ENCODE measurements around the gene NR0B1.

NR0B1 gene

GRCh38 chrX:30309139-30309571 lies at the start of gene NR0B1:
TSS of gene NR0B1 (minus strand) at chrX:30309390. CDS start at chrX:30309363, 27 bp downstream.
- no peak for DNase-seq (ENCODE audit: low spot score)

- DNase-seq (ENCODE audit: low spot score): no peak
Observed at GRCh38 chrX:30349946-30350345, 40.8 kb upstream of the NR0B1 start.

- no peak for DNase-seq (ENCODE audit: low spot score)
Observed at GRCh38 chrX:30343206-30343605, 34.0 kb upstream of the NR0B1 start.

GRCh38 chrX:30340753-30341152 lies 31.6 kb upstream of the NR0B1 start:
- no peak for DNase-seq (ENCODE audit: low spot score)

GRCh38 chrX:30327762-30328161 lies 18.6 kb upstream of the NR0B1 start:
- DNase-seq (ENCODE audit: low spot score): no peak

GRCh38 chrX:30317308-30317707 lies 8.1 kb upstream of the NR0B1 start:
- no peak for DNase-seq (ENCODE audit: low spot score)

GRCh38 chrX:30313322-30313721 lies 4.1 kb upstream of the NR0B1 start:
- no peak for DNase-seq (ENCODE audit: low spot score)

GRCh38 chrX:30312858-30313257 lies 3.7 kb upstream of the NR0B1 start:
- no peak for DNase-seq (ENCODE audit: low spot score)

GRCh38 chrX:30310429-30311206 lies 1.4 kb upstream of the NR0B1 start:
- no peak for DNase-seq (ENCODE audit: low spot score)

- no peak for DNase-seq (ENCODE audit: low spot score)
Observed at GRCh38 chrX:30308263-30309138, 689 bp downstream of the NR0B1 start.

- DNase-seq (ENCODE audit: low spot score): no peak
Observed at GRCh38 chrX:30307466-30307865, 1.7 kb downstream of the NR0B1 start.

GRCh38 chrX:30304866-30305265 lies 4.3 kb downstream of the NR0B1 start:
- no peak for DNase-seq (ENCODE audit: low spot score)

GRCh38 chrX:30302956-30303355 lies 6.2 kb downstream of the NR0B1 start:
- no peak for DNase-seq (ENCODE audit: low spot score)

- DNase-seq (ENCODE audit: low spot score): no peak
Observed at GRCh38 chrX:30301963-30302362, 7.2 kb downstream of the NR0B1 start.

- no peak for DNase-seq (ENCODE audit: low spot score)
Observed at GRCh38 chrX:30301208-30301607, 8.0 kb downstream of the NR0B1 start.

GRCh38 chrX:30296408-30297254 lies 12.6 kb downstream of the NR0B1 start:
- DNase-seq (ENCODE audit: low spot score): no peak

- DNase-seq (ENCODE audit: low spot score): no peak
Observed at GRCh38 chrX:30283456-30284200, 25.6 kb downstream of the NR0B1 start.

- DNase-seq (ENCODE audit: low spot score): no peak
Observed at GRCh38 chrX:30282527-30282926, 26.7 kb downstream of the NR0B1 start.

GRCh38 chrX:30280428-30280827 lies 28.8 kb downstream of the NR0B1 start:
- DNase-seq (ENCODE audit: low spot score): no peak

GRCh38 chrX:30278365-30278764 lies 30.8 kb downstream of the NR0B1 start:
- DNase-seq (ENCODE audit: low spot score): no peak

GRCh38 chrX:30275498-30275897 lies 33.7 kb downstream of the NR0B1 start:
- no peak for DNase-seq (ENCODE audit: low spot score)

GRCh38 chrX:30270639-30271038 lies 38.6 kb downstream of the NR0B1 start:
- DNase-seq (ENCODE audit: low spot score): no peak
